OCI-LY7 (cell line): ENCODE results near the gene C2CD4C.

Experiments
- CTCF ChIP-seq: fragments of 200-600 bp; sonication (generic); conservative IDR thresholded peaks from 2 replicates; pipeline ENCODE4 v1.5.1; 2014; ENCODE audit warnings: mild to moderate bottlenecking, antibody characterized with exemption, low read length, moderate library complexity, mixed read lengths
- EZH2phosphoT487 ChIP-seq: fragments of 200-600 bp; sonication (generic); IDR thresholded peaks from 2 replicates; pipeline ENCODE4 v1.6.1; 2018; ENCODE audit warnings: low read depth, borderline replicate concordance, mild to moderate bottlenecking, mixed run types, antibody characterized with exemption, low read length, moderate library complexity, mixed read lengths

- TF ChIP-seq CTCF (no peak), EZH2phosphoT487 (no peak)
These were observed 34.1 kb upstream of the C2CD4C start for GRCh38 chr19:443005-443404.
